GM23248 (cell line): ENCODE data around the gene JHY.

Source experiments
- EZH2 ChIP-seq: fragments of 200-600 bp; sonication (generic); IDR thresholded peaks from 2 replicates; pipeline ENCODE4 v1.6.1; 2018; ENCODE audit warnings: antibody characterized with exemption, mild to moderate bottlenecking; ENCODE audit not compliant: insufficient read depth, poor library complexity, severe bottlenecking
- EZH2phosphoT487 ChIP-seq: fragments of 200-600 bp; sonication (generic); IDR thresholded peaks from 2 replicates; pipeline ENCODE4 v1.6.1; 2018; ENCODE audit warnings: antibody characterized with exemption, moderate library complexity, mild to moderate bottlenecking, low read depth; ENCODE audit not compliant: insufficient read depth

- TF ChIP-seq EZH2 (peak; percentile 9), EZH2phosphoT487 (no peak)
Observed at GRCh38 chr11:122978299-122978620, 95.7 kb downstream of the JHY start.
